GM18951 (cell line): ENCODE results near the gene CHI3L2.
A peak's percentile ranks its signal among the peaks of the same experiment; 100 is the strongest.
"Not testable (repeated sequence)": the region's sequence is repeated elsewhere in the genome, so short reads cannot be mapped to it uniquely, and the experiment has no call there.

Experiments used
- POLR2A ChIP-seq: IDR thresholded peaks from 4 replicates; pipeline ENCODE4 v1.6.1; 2011; ENCODE audit warnings: mild to moderate bottlenecking; ENCODE audit not compliant: insufficient read length, insufficient read depth; ENCODE audit errors: extremely low read depth
- in situ Hi-C: fragments of 300-500 bp; cut with MboI; formaldehyde crosslinking; loops from one replicate; pipeline ENCODE4 v1.12.0; 2022; ENCODE audit warnings: low sequenced_read_pairs, mixed read lengths, inconsistent platforms; ENCODE audit not compliant: unreplicated experiment

Gene CHI3L2

DNA sequence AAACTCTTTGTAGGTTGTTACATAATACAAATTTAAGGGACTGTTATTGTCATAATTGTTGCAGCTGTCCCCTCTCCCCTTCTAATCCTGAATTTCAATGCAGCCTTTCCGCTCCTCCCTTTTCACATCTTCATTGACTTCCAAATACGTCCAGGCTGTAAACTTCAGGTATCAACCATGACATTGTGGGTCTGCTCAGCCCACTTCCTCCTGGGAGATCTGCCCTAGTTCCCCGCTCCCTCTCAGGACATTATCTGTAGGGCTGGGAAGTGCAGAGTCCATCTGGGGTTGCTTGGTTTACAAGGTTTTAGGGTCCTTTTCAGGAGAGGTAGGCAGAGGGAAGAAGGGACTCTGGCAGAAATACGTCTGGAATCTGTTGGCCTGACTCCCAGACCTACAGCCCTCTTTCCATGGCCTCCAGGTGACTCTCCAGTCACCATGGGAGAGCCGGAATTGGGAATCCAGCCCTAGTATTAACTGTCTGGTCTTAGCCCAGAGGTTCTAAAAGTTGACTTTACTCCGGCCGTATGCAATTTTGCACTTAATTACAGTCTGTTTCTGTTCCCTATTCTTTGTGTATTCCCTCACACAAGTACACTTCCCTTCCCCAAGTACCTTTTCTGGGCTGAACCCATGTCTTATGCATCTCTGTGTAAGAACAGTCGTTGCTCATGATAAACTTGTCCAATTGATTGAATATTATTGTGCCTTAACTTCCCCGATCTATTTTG lies 22.4 kb upstream of the CHI3L2 start:
- in situ Hi-C loops: no loop called here
- no peak for TF ChIP-seq POLR2A

DNA sequence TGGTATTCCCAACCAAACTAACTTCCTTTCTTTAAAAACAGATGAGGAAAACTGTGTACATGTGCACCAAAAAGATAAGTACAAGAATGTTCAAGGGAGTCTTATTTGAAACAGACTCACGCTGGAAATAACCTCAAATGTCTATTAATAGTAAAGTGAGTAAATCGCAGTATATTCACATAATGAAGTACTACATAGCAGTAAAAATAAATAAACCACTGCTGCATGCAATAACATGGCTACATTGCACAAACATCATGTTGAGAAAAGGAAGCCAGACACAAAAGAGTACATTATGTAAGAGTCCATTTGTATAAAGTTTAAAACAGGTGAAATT lies 21.8 kb upstream of the CHI3L2 start:
- in situ Hi-C loops: no loop called here
- no peak for TF ChIP-seq POLR2A

DNA sequence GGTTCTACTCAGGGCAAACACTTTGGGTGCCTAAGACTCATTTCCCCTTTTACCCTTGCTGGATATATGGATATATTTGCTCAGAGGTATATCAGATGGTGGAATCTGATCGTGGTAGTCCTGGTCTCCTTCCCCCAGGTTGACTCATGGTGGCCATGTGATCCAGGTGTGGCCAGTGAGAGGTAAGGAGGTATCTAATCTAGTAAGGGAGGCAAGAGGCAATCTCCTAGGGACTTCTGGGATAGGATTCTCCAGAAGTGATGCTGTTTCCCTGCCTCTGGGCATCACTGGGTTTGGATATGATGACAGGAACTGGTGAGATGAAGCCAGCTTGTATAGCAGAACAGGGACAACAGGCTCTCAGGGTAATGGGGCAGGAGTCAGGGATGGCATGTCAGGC lies 18.6 kb upstream of the CHI3L2 start:
- in situ Hi-C loops: no loop called here
- TF ChIP-seq POLR2A: no peak

DNA sequence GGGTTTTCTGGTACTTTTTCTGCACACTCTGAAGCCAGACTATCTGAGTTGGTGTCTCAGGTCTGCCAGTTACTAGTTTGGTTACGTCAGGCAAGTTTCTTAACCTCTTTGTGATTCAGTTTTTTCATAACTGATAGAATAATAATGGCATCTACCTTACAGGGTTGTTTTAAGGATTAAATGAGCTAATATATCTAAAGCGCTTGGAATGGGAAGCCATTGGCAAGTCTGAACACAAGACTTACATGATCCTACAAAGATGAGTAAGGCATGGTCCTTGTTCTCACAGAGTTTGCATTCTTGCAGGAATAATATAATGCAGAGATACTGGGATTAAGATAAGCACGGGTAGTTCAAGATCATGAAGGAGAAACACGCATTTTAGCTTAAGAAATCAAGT lies 17.9 kb upstream of the CHI3L2 start:
- TF ChIP-seq POLR2A: no peak
- in situ Hi-C loops: no loop called here

DNA sequence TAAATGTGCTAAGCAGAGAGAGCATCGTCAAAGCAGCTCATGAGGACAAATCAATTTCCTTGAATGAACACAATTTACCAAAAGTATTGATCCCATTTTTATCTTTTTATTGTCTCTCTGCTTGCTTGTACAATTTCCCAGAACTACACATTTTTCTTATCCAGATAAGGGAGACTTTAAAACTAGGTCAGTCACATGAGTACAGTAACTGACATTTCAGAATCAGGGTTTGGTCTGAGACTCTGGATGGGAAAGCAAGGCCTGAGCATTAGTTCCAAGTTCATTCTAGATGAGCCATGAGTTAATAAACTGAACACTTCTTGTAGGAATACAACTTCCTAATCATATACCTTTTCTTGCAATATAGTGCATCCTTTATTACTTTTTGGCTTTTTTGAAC lies 15.6 kb upstream of the CHI3L2 start:
- no peak for TF ChIP-seq POLR2A
- in situ Hi-C loops: no loop called here

DNA sequence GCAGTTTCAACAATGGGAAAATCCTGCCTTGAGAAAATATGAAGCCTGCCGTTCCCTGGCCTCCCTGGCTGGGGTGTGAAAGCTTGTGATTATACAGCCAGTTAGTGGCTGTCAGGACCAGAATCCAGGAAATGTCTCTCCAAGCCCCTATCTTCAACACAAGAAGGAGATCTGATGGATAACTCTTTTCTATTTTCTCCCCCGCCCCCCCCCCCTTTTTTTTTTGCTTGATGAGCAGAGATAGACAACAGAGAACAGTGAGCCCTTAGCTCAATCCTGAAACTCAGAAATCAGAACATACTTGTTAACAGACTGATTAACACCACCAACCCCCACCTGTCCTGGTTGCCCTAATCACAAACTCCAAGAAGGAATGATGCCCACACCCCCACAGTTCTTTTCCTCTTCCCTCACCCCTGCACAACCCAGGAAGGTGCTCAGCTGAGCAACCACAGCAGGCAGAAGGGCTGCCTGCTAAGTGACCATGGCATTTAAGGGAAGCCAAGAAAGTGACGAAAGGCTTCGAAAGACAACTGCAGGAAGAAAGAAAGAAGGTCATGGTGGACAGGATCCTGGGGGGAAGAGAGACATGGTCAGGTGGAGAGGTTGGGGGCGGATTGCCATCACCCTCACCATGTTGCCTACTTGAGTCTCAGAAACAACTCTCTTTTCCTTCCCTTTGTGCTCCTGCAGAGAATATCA lies 14.7 kb upstream of the CHI3L2 start:
- in situ Hi-C loops: no loop called here

DNA sequence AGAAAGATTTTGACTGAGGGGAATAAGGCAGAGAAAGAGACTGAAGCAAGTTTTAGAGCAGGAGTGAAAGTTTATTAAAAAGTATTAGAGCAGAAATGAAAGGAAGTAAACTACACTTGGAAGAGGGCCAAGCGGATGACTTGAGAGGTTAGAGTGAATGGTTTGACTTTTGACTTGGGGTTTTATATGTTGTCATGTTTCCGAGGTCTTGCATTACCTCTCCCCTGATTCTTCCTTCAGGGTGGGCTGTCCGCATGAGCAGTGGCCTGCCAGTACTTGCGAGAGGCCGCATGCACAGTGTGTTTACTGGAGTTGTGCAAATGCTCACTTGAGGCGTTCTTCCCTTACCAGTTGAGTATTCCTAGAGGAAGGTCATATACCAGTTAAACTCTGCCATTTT lies 14.1 kb upstream of the CHI3L2 start:
- in situ Hi-C loops: no loop called here

More for the DNA sequence above, 14.7 kb upstream of the CHI3L2 start:
- TF ChIP-seq POLR2A: no peak

DNA sequence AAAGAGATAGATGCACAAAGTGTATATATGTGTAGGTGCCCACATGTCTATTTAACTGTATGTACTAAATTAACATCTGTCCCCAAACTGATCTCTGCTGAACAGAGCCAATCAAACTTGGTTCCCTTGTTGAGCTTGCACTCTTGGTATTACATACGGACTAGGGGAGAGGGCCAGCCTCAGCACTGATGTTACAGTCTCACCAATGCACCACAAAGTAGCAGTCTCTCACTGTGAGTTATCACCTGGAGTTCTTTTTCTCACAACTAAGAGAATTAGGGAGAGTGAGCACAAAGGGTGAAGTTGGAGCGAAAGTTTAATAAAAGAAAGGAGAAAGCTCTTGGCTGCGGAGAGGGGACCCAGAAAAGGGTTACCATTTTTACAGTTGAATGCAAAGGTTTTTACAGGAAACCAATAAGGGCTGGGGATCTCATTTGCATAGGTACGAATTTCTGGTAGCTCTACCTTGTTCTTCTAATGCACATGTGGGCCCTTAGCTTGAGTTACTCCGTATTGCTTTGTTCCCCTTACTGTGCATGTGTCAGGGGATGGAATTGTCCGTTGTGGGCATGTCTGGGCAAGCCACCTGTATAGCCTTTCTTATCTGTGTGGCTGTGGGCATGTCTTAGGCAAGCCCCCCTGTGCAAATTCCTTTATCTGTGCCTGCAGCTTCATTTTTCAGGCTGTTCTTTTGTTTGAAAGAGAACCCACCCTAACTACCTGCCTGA lies 13.3 kb upstream of the CHI3L2 start:
- peak; percentile 45 for TF ChIP-seq POLR2A
- in situ Hi-C loops: no loop called here

More for the DNA sequence above, 14.1 kb upstream of the CHI3L2 start:
- TF ChIP-seq POLR2A: no peak

DNA sequence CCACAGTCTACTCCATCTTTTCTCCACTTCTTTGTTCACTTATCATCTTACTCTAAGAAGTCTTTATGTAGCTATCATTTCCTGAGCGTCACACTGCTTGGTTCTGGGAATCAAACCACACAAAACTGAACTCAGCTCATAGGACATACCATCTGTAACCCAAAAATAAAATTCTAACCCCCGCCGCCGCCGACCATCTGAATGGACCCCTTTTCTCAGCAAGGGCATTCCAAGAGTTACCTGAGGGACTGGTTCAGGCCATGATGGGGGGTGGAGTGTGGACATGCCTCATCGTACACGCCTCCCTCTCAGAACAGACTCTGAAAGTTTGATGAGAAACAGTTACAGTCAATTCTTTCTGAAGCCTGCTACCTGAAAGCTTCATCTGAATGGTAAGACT lies 12.6 kb upstream of the CHI3L2 start:
- in situ Hi-C loops: no loop called here
- peak; percentile 33 for TF ChIP-seq POLR2A

DNA sequence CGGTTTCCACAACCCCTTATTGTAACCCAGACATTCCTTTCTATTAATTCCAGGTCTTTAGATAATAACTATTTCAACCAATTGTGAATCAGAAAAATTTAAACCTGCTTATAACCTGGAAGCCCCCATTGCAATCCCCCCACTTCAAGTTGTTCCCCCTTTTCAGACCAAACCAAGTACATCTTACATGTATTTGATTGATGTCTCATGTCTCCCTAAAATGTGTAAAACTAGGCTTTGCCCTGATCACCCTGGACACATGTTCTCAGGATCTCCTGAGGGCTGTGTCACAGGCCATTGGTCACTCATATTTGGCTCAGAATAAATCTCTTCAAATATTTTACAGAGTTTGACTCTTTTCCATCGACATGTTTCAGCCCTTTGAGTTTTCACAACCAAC lies 12.2 kb upstream of the CHI3L2 start:
- in situ Hi-C loops: not testable (repeated sequence)

DNA sequence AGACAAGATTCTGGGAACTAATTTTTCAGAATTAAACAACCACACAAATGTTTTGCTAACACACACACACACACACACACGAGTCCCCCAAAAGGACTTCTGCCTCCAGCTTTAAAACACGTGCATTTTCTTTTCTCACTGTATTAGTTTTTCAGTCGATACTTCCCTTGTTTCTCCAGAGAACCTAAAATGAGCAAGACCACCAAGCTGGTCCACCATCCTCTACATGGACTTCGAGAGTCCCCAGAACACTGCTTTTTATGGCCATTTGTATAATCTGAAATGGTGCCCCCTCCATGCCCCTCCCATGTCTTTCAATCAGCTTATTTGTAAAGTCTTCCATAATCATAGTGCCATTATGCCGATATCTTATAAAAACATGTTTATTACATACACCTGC lies 10.8 kb upstream of the CHI3L2 start:
- no peak for TF ChIP-seq POLR2A

DNA sequence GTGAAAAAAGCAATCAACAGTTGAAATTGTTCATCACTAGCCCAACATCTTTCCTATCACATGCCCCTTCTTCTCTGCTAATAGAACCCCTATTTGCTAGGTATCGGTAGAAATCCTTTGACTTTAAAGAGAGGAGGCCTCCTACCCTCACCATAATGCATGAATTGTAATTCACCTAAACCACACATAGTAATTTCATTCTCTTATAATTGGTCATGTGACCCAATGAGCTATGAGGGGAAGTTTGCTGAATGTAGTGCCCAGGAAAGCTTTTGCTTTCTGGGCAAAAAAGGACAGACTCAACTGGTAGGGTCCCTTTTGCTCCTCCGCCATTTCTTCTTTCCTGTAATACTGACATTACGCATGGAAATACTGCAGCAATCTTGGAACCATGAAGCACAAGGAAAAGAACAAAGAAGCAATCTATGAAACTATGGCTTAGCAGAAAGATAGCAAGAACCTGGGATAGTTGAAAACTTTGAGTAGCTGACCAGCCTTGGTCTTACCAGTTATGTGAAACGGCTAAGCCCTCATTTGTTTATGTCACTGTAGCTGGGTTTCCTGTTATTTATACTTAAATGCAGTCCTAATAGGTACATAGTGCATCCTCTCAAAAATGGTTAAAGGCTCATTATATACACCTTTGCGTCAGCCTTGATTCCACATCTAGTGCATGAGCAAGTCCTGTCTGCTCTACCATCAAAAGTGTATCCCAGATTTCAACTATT lies 10.2 kb upstream of the CHI3L2 start:
- no peak for TF ChIP-seq POLR2A
- in situ Hi-C loops: no loop called here

More for the DNA sequence above, 10.8 kb upstream of the CHI3L2 start:
- in situ Hi-C loops: no loop called here
